Adrenal gland (tissue), 12 donors: Measurements from ENCODE around the gene ALLC. TPM values are rescaled to one million over a fixed set of nuclear protein-coding genes. Genes with fewer than 3 reads are reported as not detected.

Source experiments
- DNase-seq, 7 donors: peaks; one replicate each; pipeline ENCODE4 v3.0.0-alpha.2; 2019 to 2020
- H3K27ac ChIP-seq, 5 donors: fragments of 200-600 bp; sonication (generic) in 4 of 5; 1 replicate in 3 of 5; 2 replicates in 2 of 5; pipeline versions ENCODE4 v1.5.1 to v1.8.0; 2016 to 2020; ENCODE audit warnings: mild to moderate bottlenecking in 1 of 5
- H3K27me3 ChIP-seq: fragments of 200-600 bp; 2 replicates; pipeline ENCODE4 v1.8.0; 2021
- H3K36me3 ChIP-seq, 2 donors: fragments of 200-600 bp; replicated peaks in 1 of 2; 1 replicate in 1 of 2; 2 replicates in 1 of 2; pipeline versions ENCODE4 v1.5.1 to v1.8.0; 2018 to 2022
- H3K4me1 ChIP-seq, 2 donors: fragments of 200-600 bp; replicated peaks in 1 of 2; 1 replicate in 1 of 2; 2 replicates in 1 of 2; pipeline versions ENCODE4 v1.5.1 to v1.8.0; 2018 to 2021
- H3K4me3 ChIP-seq, 4 donors: fragments of 200-600 bp; sonication (generic) in 3 of 4; one replicate each; pipeline ENCODE4 v1.5.1; 2016 to 2018
- H3K9me3 ChIP-seq, 3 donors: fragments of 200-600 bp; sonication (generic) in 1 of 3; replicated peaks in 1 of 3; 1 replicate in 2 of 3; 2 replicates in 1 of 3; pipeline versions ENCODE4 v1.5.1 to v1.8.0; 2016 to 2021
- CTCF ChIP-seq, 6 experiments: fragments of 450-650 bp in 4 of 6; fragments of 200-600 bp in 2 of 6; sonication (generic) in 1 of 6; IDR thresholded peaks; 1 replicate in 5 of 6; 2 replicates in 1 of 6; pipeline versions ENCODE4 v1.5.1 to v1.8.0; 2016 to 2021; ENCODE audit warnings: antibody characterized with exemption in 6 of 6, mild to moderate bottlenecking in 2 of 6, moderate library complexity in 1 of 6
- POLR2A ChIP-seq, 2 donors: fragments of 450-650 bp; IDR thresholded peaks; one replicate each; pipeline ENCODE4 v1.6.1; 2017; ENCODE audit warnings: antibody characterized with exemption in 2 of 2, mild to moderate bottlenecking in 2 of 2, moderate library complexity in 1 of 2
- WGBS, 4 donors: extraction: QIAGEN DNeasy Blood & Tissue Kit in 2 of 4; methylation state at CpG; one replicate each; pipeline versions ENCODE4 v1.1.5 to v1.1.7; 2013 to 2017; 5-methylcytosine and 5-hydroxymethylcytosine counted together
- intact Hi-C, 2 donors: fragments of 100-400 bp; cut with DNase I; formaldehyde crosslinking; loops; one replicate each; pipeline versions ENCODE4 v1.14.1 to v1.15.0; 2022 to 2023
- polyA plus RNA-seq, 3 donors: library from polyadenylated mRNA; stranded (reverse); fragments of 200-250 nt in 2 of 3; fragments of 350-450 nt in 1 of 3; fragmentation: Illumina TruSeq in 1 of 3; extraction: RNeasy Lipid Tissue Mini Kit (QIAGEN cat#74804) in 1 of 3; gene quantifications; one replicate each; pipeline ENCODE4 v1.2.3, GENCODE V29; 2013 to 2014
- total RNA-seq, 9 donors: library from RNA; depleted of rRNA in 4 of 9; stranded (reverse); fragments of >200 nt in 4 of 9; fragments of 120-200 nt in 1 of 9; fragmentation: NEBNext Ultra II Directional in 1 of 9; extraction: Animal tissue kit (Norgen Biotek cat#: 25700) in 1 of 9; gene quantifications; one replicate each; pipeline versions ENCODE4 v1.1.0 to v1.2.4, GENCODE V29; 2013 to 2023
- donor health status: healthy with polysubstance abuse.
- donor health status: Bipolar disorder and iron deficiency.
- donor health status: DM: yes; HTN: yes; CAD: no.
- donor health status: DM: no; HTN: no; CAD: no.
- donor health status: DM: no; HTN: no; CAD: no.
- donor health status: DM: yes; HTN: yes; CAD: no.

The ALLC gene
- total and polyA plus RNA-seq, 12 donors: 0.07 to 7.9 (median 0.72) TPM; not detected in 5

DNA sequence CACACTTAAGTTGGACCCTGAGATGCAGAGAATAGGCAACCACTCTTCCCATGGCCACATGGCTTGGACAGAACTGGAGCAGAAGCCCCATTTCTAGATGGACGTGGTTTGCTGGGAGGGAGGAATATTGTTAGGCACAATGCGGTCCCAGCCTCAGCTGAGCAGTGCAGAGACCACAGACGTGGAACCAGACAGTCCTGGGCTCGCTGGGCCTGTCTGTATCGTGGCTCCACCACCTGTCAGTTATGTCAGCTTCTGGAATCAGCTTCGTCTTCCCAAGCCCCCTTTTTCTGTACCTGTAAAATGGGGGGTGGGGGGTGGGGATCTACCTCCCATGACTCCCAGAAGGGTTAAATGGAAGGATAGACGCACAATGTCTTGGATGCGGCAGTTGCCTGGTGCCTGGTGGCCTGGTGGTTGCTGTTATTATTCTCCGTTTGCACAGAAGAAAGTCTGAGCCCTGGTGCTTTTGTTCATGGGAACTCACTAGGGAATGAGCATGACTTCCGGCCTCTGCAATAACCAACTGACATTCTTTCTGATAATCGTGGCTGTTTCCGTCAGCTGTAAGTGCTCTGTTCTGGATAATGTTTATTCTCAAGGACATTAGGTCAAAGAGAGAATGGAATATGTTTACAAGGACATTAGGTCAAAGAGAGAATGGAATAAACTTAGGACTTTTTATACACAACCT is 31.7 kb upstream of the ALLC start:
- intact Hi-C loops: no loop called here
- Histone ChIP-seq H3K4me1 (no peaks in the 10 kb centered on the region), H3K27me3 (no peaks in the 10 kb centered on the region), H3K27ac (peak overlapping the region in 4 of 5 donors; percentile 6 to 84 (median 36)), H3K4me3 (no peak overlapping the region), H3K36me3 (no peaks in the 10 kb centered on the region), H3K9me3 (no peaks in the 10 kb centered on the region)
- DNase-seq: peak in 3 of 7 donors; percentile 8 to 59 (median 26)
- TF ChIP-seq CTCF (IDR thresholded peaks at IDR 0.05): no peak
- TF ChIP-seq POLR2A (IDR thresholded peaks at IDR 0.05): no peak
- 54 to 77% (median 72%) methylated on average over 8 to 12 of the region's 12 CpGs for WGBS, 4 donors

DNA sequence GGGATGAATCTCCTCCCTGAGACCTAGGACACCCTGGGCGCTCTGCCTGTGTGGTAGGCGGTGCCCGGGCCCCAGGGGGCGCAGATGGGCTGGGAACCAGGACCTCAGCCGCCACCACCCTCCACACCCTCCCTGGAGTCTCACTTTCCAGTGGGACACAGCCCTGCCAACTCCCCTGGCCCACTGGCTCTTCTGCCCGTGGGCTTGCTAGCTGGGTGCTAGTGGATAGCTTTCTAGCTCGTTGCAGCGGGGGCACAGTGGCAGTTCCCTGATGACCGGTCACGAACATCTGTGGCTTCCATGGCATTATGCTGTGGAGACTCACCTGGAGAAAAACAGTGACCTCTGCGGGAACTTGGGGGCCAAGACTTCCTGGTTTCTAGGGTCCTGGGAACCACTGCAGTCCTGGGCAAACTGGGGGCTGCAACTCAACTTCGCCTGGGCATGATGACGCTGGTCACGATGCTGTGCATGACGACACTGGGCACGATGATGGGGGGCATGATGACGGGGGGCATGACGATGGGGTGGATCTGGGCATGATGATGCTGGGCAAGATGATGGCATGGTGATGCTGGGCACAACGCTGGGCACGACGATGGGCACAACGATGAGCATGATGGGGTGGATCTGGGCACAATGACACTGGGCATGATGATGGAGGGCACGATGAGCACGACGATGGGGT is 31.0 kb upstream of the ALLC start:
- Histone ChIP-seq H3K4me1 (no peaks in the 10 kb centered on the region), H3K27ac (peak overlapping the region in 3 of 5 donors; percentile 6 to 84 (median 65)), H3K36me3 (no peaks in the 10 kb centered on the region), H3K4me3 (no peak overlapping the region), H3K9me3 (no peaks in the 10 kb centered on the region), H3K27me3 (no peaks in the 10 kb centered on the region)
- TF ChIP-seq CTCF (IDR thresholded peaks at IDR 0.05) (peak in 1 of 6 experiments; percentile 4), POLR2A (IDR thresholded peaks at IDR 0.05) (no peak)
- intact Hi-C loops: no loop called here
- peak in 3 of 7 donors; percentile 11 to 47 (median 24) for DNase-seq
- WGBS, 4 donors: 78 to 89% (median 83%) methylated on average over 19 to 25 of the region's 25 CpGs

- WGBS, 4 donors: 89 to 98% (median 90%) methylated on average over 20 to 21 of the region's 21 CpGs
- intact Hi-C loops: no loop called here
- peak in 3 of 7 donors; percentile 8 to 45 (median 10) for DNase-seq
- Histone ChIP-seq H3K4me1 (no peaks in the 10 kb centered on the region), H3K9me3 (no peaks in the 10 kb centered on the region), H3K27me3 (no peaks in the 10 kb centered on the region), H3K36me3 (no peaks in the 10 kb centered on the region), H3K4me3 (no peak overlapping the region), H3K27ac (peak overlapping the region in 1 of 5 donors; percentile 84)
- TF ChIP-seq CTCF (IDR thresholded peaks at IDR 0.05): no peak
- no peak for TF ChIP-seq POLR2A (IDR thresholded peaks at IDR 0.05)
Measured at GRCh38 chr2:3627500-3628100, 30.4 kb upstream of the ALLC start.

DNA sequence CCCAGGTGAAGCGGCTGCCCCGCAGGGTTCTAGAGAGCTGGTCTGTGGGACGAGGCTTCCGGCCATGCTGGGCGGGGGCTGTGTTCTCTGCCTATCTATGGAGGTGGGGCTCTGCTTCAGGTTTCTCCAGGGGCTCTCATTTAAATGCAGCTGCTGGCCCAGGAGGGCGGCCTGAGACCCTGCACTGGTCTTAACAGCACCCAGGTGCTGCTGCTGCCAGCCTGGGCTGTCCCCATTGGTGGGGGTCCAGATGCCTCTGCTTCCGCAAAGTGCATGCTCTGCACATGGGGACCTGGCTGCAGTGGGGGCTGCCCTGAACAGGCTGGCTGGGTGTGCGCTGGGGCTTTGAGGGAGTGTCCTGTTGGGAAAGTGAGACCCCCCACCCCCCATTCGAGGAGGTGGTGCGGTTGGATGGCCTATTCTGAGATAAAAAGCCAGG is 29.7 kb upstream of the ALLC start:
- WGBS, 4 donors: 66 to 92% (median 85%) methylated on average over 4 to 10 of the region's 10 CpGs
- DNase-seq: peak in 3 of 7 donors; percentile 6 to 33 (median 17)
- no peaks in the 10 kb centered on the region for H3K36me3 ChIP-seq
- intact Hi-C loops: no loop called here
- H3K4me1 ChIP-seq: no peaks in the 10 kb centered on the region
- H3K27me3 ChIP-seq: no peaks in the 10 kb centered on the region
- TF ChIP-seq POLR2A (IDR thresholded peaks at IDR 0.05) (no peak), CTCF (IDR thresholded peaks at IDR 0.05) (no peak)
- no peak overlapping the region for H3K4me3 ChIP-seq
- H3K9me3 ChIP-seq: no peaks in the 10 kb centered on the region
- peak overlapping the region in 1 of 5 donors; percentile 84 for H3K27ac ChIP-seq
